VCaP (cell line): ENCODE measurements around the gene WDR5B.

Source experiments
- H3K27ac ChIP-seq: fragments of 450-650 bp; 2 replicates; pipeline ENCODE4 v1.5.1; 2017
- CTCF ChIP-seq: fragments of 450-650 bp; conservative IDR thresholded peaks from 2 replicates; pipeline ENCODE4 v1.5.1; 2017; ENCODE audit warnings: mild to moderate bottlenecking, moderate library complexity

The WDR5B gene

GRCh38 chr3:122394173-122394572 lies 21.7 kb downstream of the WDR5B start:
- peak overlapping the region; percentile 56 for H3K27ac ChIP-seq
- TF ChIP-seq CTCF: no peak

- peak; percentile 86 for TF ChIP-seq CTCF
- peak overlapping the region; percentile 56 for H3K27ac ChIP-seq
Measured at GRCh38 chr3:122392868-122393844, 22.7 kb downstream of the WDR5B start.

- no peak for TF ChIP-seq CTCF
- H3K27ac ChIP-seq: peak overlapping the region; percentile 29; the same call in 1 of the 2 replicates
Measured at GRCh38 chr3:122391681-122392446, 24.0 kb downstream of the WDR5B start.

GRCh38 chr3:122390665-122391064 lies 25.2 kb downstream of the WDR5B start:
- no peak for TF ChIP-seq CTCF
- H3K27ac ChIP-seq: peak overlapping the region; percentile 29

GRCh38 chr3:122389892-122390291 lies 26.0 kb downstream of the WDR5B start:
- no peak overlapping the region; the same call in 1 of the 2 replicates for H3K27ac ChIP-seq
- TF ChIP-seq CTCF: no peak

- no peak for TF ChIP-seq CTCF
- no peak overlapping the region for H3K27ac ChIP-seq
Measured at GRCh38 chr3:122389197-122389596, 26.7 kb downstream of the WDR5B start.

- H3K27ac ChIP-seq: no peak overlapping the region
- no peak for TF ChIP-seq CTCF
Measured at GRCh38 chr3:122387709-122388108, 28.2 kb downstream of the WDR5B start.
